HG02938 (cell line): ENCODE results near the gene MINDY4.
"Not testable (repeated sequence)": the region's sequence is repeated elsewhere in the genome, so short reads cannot be mapped to it uniquely, and the experiment has no call there.

Experiments
- ATAC-seq: cut with Tn5 transposase; IDR thresholded peaks from one replicate; pipeline ENCODE4 v1.9.1; 2021; ENCODE audit warnings: mild to moderate bottlenecking, moderate library complexity; ENCODE audit not compliant: unreplicated experiment

The MINDY4 gene

DNA sequence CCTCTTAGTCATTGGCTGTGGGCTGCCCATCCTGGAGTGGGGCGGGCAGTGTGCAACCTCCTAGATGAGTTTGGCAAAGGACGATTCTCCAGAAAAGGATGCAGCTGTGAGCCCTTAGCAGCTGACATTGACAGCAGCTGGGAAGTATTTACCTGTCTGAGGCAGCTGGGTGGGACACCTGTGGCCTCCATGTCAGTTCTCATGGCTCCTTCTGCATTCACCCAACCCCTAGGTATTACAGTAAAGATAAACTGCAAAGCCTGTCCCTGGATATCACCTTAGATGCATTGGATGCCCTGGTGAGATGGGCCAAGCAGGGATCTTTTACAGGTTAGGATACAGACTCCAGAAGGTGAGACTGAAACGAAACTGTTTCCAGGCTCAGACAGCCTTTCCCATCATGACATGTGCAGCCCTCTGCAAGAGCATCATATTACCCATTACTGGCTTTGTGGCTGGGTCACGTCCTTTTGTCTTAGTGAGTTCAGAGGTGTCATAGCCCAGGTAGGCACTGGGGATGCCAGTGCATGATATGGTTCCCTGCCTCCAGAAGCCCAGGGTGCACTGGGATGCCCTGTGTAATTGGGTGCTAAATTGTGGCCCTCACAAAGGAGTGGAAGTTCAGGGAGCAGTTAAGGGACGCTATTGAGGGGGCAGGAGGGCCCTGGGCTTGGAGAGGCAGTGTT lies 28.9 kb downstream of the MINDY4 start:
- ATAC-seq: no peak

DNA sequence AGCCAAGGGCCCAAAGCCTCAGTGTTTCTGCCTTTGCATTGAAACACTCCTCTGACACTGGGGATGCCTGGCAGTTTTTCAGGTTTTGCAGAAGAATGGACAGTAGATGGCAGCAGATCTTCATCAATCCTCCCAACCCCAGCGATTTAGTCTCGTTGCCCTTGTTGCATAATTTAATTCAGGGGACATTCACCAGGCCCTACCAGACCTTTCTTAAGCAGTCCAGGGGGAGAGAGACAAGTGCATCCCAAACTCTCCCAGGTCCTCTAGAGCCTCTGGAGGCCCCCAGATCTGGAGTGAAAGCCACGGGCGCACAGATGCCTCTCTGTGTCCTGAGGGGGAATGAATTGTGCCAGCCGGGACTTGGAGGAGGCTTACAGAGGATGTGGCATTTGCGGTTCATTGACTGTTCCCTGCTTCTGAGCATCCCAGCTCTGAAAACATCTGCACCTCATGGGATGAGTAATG lies 29.6 kb downstream of the MINDY4 start:
- ATAC-seq: no peak

DNA sequence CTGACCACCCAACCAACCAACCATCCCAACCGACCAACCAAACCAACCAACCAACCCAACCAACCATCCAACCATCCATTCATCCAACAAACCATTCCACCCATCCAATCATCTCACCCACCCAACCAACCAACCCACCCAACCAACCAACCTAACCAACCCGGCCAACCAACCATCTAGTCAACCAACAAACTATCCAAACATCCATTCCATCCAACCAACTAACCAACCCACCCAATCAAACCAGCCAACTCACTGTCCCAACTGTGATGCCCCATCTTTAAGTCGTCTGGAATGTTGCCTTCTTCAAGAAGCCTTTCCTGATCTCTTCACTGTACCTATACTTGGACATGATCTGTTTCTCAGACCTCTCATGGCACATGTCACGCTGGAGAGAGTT lies 31.6 kb downstream of the MINDY4 start:
- no peak for ATAC-seq

DNA sequence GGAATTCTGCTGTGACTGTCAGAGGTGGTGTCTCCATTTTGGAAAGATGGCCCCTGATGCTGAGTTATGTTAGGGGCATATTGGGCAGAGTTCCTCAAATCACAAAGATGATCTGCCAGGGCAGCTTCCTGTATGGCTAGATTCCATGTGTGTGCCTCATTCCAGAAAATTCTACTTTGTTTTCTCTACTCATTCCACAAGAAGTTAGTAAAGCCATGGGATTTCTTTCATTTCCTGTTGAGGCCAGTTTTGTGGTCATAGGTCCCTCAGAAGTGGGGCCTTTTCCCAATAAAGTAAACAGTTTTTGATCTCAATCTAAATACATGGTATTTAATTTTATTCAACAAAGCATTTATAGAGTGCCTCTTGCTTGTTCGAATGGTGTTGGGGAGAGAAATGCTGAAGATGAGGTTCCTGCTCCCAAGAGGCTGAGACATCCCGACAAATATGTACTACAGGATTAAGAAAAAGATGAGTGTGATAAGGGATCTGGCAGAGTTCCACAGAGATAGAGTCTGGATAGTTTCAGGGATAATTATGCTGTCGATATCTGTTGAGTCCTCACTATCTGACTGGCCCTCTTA lies 33.0 kb downstream of the MINDY4 start:
- no peak for ATAC-seq

DNA sequence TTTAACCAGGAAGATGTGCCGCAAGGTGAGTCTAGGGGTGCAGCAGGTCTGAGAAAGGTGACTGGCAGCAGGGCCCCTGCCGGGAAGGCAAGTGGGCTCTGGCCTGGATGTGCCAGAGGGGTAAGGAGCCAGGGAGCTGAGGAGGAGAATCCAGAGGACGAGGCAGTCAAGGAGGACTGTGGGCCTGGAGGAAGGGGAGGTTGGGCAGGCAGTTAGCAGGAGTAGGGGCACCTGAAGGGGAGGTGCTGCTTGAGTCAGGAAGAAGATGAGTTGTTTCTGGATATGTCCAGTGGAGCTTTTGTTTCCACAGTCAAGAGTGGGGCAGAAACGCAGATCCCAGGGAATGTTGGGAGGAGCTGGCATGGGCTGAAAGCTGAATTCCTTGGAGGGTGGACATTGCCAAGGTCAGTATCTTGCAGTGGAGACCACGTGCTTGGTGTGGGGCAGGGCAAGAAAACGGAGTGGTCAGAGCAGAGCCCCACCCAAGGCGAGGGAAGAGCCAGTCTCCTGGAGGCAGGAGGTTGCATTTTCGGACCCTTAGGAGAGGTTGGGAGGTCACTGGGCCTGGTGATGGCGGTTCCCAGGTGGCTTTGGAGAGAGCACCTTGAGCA lies 34.0 kb downstream of the MINDY4 start:
- ATAC-seq: no peak

DNA sequence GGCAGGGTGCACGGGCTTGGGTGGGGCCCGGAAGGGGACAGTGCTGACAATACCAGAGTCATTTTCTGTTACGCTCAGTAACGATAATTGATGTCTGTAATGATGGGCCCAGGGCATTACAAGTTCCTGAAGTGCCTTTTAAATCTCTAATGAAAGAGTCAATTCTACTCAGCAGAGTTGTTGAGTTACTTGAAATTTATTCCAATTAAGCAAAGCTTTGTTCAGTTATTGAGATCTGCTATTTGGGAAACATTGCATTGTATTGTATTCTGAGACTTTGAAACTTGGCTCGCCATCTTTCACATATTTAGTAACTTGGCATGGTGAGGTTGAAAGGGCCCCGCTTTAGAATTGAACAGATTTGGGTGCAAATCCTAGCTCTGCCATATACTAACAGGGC lies 34.7 kb downstream of the MINDY4 start:
- ATAC-seq: no peak

DNA sequence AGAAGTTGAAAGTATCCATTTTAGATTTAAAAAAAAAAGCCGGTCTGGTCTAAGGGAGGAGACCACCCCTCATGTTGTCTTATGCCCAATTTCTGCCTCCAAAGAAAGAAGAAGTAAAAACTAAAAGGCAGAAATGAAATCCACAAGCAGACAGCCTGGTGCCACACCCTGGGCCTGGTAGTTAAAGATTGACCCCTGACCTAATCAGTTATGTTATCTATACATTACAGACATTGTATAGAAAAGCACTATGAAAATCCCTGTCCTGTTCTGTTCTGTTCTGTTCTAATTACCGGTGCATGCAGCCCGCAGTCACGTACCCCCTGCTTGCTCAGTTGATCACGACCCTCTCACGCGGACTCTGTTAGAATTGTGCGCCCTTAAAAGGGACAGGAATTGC lies 36.3 kb downstream of the MINDY4 start:
- ATAC-seq: not testable (repeated sequence)

DNA sequence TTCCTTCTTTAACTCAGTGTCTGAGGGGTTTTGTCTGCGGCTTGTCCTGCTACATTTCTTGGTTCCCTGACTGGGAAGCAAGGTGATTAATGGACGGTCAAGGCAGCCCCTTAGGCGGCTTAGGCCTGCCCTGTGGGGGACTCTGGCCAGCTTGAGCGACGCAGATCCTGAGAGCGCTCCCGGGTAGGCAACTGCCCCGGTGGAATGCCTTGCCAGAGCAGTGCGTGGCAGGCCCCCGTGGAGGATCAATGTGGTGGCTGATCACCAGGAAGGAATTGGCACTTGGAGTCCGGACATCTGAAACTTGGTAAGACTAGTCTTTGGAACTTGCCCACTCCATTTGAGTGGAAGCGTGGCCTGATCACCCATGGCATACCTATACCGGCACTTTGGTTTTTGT lies 36.7 kb downstream of the MINDY4 start:
- ATAC-seq: not testable (repeated sequence)

DNA sequence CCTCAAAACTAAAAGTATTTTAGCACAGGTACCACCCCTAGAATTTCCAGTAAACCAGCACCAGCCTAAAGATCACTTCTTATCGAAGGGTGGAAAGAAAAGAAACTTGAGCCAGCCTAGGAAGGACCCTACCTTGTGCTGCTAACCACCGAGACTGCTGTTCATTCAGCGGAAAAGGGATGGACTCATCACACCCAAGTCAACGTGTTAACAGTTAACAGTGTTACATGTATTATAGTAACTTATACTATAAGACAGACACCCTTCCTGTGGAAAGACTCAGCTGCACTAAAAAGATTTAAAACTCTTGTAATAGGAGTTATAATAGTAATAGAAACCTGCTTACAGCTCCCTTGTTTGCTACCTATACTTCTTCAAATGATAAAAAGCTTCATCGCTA lies 39.8 kb downstream of the MINDY4 start:
- no peak for ATAC-seq

DNA sequence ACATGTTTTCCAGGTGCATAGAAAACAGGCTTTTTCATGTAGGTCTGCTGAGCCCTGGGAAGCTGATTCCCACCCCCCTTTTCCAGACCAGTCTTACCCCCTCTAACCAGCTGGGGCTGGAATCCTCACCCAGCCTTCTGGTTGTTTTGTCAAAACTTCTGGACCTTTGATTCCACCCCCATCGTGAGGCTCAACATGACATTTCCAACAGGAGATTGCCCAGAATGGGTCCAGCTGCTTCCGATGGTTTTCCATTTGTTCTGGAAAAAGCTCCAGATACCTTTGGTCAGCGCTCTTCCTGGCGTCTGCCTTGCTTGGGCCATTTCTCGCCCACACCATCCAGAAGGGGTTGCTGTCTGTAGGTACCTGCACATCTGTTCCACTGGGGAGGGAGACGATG lies 41.5 kb downstream of the MINDY4 start:
- no peak for ATAC-seq

DNA sequence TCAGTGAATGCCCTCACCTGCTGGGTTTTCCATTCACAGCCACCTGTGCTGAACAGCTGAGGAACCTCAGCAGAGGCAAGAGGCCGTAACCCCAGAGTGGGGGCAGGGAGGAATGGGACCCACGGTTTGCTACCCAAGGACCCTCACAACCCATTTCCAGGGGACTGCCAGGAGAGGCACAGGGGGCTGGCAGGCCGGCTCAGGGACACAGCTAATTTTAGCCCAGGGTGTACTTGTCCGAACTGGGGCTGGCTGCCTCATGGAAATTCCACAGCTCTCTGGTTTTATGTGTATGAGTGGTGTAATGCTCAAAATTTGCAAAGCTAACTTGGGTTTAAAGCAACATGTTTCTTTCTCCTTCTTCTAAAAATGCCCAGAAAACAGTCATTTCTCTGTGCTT lies 42.2 kb downstream of the MINDY4 start:
- ATAC-seq: no peak

DNA sequence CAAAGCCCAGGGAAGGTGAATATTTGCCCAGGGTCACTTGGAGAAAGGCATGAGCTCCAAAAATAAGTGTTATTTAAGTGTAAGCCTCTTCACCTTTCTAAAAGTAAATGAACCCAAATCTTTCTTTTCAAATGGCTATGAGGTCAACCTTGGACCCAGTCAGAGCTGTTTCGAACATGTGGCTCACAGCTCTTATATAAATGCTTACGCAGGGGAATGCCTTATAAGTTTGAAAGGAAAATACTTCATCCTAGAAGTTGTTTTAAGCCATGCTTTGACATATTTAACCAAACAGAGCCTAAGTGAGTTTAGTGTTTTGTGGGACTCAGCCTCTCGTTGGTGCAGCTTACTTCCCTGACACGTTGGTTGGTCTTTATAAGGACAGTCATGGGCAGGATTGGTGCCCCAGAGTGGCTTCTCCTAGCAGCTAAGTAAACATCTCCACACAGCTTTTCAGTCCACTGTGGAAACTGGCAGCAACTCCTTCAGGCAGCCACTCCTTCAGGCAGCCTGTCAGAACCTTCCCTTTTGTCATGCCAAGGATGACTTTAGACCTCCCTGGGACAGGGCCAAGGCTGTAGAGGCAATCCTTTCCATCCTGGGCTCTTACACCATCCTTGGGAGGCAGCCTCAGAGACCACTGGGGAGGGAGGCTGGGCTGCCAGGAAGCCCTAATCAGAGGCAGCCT lies 43.6 kb downstream of the MINDY4 start:
- no peak for ATAC-seq

DNA sequence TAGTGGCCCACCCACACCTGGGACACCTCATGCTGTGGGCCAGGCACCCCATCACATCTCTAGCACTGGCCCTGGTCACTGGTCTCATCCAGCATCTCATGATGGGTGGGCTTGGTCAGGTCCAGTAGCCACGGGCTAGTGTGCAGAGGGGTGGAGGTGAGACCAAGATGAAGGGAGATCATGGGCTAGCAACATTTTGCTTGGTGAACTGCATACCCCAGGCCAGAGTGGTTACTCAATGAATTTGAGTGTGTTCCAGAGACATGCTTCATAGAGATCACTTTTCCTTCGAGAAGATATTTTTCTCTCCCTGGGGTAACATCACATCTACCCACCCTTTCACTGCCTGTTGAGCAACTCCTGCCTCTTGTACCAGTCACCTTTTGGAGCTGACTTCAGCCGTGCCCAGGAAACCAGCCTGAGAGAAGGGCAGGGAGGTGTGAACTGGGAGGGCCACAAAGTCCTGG lies 44.2 kb downstream of the MINDY4 start:
- ATAC-seq: no peak

DNA sequence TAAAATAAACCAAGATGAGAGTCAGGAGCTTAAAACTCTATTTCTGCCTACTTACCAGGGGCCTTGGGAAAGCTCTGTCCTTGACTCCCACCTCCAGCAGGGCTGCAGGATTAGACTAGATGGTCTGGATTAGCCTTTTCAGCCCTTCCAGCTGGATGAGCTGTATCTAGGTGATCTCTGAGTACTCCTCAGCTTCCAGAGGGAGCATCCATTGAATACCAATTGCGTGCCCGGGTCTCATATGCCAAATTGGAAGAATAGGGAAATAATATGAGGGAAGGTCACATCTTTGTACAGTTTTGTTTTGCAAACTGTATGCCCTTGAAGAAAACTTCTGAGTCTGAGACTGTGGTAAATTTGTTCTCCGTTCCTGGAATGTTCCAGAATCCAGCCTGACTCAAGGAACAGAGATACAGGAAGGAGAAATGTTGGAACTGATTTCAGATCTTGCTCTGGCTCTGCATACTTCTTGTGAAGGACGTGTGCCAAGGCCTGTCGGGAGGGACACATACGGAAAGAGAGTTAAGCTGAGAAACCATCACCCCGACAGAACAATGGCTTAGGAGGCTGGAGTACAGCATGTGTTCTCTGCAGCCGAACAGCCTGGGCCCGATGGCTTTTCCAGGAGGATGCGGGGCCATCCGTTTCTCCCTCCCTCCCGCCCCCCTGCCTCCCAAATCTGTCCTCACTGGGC lies 44.9 kb downstream of the MINDY4 start:
- ATAC-seq: no peak

DNA sequence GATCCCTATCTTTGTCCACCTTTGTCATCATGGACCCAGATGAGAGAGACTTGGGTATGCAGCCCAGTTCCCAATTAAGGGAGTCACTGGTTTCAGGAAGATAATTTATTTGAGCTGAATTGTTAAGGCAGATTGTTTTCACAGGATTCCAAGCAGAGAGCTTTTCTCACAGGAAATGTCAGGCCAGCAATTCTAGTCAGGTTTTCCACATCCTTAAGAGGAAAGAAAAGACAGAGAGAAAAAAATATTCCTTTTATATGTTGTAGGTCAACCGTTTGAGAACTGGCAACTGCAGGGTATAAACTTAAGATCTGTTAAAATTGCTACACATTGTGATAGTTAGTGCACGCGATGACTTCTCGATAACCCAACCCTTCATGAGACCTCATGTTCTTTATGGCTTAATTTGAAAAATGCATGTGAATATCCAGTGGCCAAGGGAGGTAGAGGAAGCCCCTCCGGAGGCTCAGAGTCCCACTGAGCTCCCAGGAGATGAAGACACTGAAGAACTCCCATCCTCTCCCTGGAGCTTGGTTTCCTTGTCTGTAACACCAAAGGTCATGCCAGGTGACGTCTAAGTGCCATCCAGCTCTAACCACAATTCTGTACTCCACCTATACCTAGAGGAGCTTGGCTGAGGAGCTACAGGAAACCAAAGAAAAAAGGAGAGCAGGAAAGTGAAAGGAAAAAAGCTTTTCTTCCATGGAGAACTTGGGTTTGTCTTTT lies 45.6 kb downstream of the MINDY4 start:
- no peak for ATAC-seq

DNA sequence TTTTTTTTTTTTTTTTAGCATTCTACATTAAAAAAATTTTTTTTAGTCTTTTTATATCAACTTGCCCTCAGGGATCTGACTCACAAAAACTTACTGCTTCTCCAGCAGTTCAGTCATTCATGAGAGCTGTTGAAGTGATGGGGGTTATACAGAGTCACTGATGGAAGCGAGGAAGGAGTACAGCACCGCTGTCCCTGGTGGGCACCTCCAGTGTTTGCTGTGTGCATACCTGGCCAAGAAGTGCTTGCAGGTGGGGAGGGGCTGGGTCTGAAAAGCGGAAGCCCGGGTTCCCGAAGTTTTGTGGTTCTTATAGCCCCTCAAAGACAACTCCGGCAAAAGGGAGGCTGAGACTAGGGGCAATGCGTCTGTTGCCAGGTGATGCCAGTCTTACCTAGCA lies 46.2 kb downstream of the MINDY4 start:
- no peak for ATAC-seq

DNA sequence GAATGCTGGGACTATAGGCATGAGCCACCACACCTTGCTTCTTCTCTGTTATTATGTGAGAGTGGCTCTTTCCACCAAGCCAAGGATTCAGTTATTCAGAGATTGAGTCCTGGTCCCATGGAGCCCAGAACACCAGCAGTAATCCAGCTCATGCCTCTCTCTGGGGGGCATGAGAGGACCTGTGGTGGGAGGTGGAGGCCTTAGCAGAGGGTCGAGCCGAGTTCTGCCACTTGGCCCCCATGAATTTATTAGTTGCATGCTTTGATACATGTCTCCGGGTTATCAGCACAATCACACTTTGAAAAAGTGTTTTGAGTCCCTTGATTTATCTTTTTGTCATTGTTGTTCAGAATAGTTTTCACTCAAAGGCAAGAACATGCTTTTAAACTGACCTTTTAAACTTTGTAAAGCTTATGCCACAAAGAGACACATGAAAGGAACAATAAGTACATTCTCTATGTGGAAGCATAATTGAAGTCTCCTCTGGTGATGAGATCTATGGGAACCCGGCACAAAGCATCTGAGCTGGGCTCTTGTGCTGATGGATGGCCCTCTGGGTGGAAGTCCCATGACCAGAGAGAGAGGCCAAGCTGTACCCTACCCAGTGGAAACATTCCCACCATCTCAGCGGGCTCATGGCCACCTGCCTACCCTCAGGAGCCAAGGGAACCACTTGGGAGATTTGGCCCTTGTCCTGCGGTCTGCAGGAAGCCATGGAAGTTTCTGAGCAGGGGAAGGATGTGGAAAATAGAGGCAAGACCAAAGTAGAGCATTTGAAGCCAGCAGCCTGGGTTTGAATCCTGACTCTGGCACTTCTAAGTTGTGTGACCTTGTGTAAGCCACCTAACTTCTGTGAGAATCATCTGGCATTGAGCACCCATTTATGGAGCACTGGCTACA lies 53.9 kb downstream of the MINDY4 start:
- ATAC-seq: no peak

DNA sequence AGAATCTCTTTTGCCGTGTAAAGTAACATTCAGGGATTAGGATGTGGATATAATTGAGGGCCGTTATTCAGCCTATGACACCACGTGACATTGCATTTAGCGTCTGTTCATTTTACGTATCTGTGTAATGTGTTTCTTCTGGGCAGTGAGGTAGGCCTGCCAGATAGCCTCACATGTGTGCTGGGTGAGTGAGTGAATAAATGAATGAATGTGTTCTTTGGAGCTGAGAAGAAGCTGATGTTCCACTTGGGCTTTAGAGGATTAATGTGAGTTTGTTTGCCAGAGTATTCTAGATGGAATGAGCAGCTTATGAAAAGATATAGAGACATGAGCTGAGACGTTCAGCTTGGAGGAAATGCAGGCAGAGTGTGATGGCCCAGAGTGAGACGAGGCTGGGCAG lies 55.0 kb downstream of the MINDY4 start:
- ATAC-seq: no peak

DNA sequence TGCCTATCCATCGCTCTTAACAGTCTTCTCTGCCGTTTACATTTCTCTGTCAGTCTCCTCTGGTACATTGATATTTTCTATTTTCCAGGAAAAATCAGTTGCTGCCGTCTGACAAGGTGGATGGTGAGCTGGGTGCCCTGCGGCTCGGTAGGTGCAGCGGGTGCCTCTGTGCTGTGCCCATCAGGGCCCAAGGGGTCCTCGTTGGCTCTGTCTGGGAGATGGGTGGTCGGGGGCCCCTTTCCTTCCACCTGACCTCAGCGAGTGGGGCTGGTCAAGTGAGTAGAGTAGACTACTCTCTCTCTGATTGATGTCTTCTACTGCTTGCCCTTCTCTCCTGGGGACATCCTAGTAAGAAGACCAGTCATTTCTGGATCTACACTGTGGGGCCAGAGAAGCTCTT lies 57.4 kb downstream of the MINDY4 start:
- no peak for ATAC-seq

DNA sequence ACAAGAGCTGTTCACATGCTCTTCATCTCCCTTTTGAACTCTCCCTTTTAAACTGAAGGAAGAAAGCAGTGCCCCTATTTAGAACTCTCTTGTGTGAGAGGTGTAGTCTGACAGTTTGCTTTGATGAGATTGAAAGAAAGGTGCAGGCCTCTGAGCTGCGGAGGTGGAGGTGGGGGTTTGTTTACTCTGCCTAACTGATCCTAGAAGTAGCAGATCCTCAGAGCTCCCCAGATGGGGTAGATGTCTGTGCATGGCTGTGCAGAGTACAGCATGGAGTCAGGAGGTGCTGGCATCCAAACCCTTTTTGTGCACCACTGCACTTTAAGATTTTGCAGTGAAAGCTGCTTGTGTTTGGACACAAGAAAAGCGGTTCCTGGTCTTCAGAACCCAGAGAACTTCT lies 58.3 kb downstream of the MINDY4 start:
- ATAC-seq: no peak
